ENCODE results near the gene RIF1. TPM values are rescaled to one million over a fixed set of nuclear protein-coding genes. Genes with fewer than 3 reads are reported as not detected.

Gene RIF1
- total and polyA plus RNA-seq, 4 donors = 2.2 to 26.9 (median 12.2) TPM

DNA sequence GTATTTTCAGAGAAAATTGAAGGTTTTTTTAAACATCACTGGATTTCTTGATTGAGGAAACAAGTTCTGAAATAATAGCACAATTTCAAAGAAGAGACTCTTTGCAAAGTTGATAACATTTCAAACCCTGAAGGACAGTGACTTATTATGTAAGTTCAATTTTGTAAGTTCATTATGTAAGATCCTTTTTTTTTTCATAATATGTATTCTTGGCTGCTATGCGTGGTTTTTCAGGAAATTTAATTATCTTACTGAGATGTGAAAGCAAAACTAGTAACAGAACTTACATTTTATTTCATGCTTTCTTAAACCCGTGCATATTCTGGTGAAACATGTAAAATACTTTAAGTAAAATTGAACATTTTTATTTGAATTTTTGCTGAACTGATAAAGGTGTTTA is 65.4 kb downstream of the RIF1 start:
- peaks cover 0 to 19% (median 14%) of the 10 kb centered on the region in 4 donors for H3K36me3 ChIP-seq (ENCODE audit: control insufficient read depth in 4 of 4, insufficient read depth in 3 of 4, low read depth in 1 of 4, low read length in 3 of 4)

More for the DNA sequence above, 65.4 kb downstream of the RIF1 start:
- 63% methylated on average over 2 of the region's 2 CpGs for WGBS
- Histone ChIP-seq H3K9ac (ENCODE audit: low read depth in 1 of 2, low read length in 2 of 2) (no peak overlapping the region), H3K4me3 (ENCODE audit: low read depth in 1 of 3, low read length in 3 of 3) (no peak overlapping the region), H3K27ac (ENCODE audit: low read depth in 1 of 2, low read length in 2 of 2) (no peak overlapping the region), H3K9me3 (ENCODE audit: control insufficient read depth in 4 of 4, low read length in 3 of 4) (no peaks in the 10 kb centered on the region), H3K4me1 (ENCODE audit: control insufficient read depth in 4 of 4, insufficient read depth in 4 of 4, low read length in 3 of 4) (no peaks in the 10 kb centered on the region), H3K27me3 (ENCODE audit: control insufficient read depth in 4 of 4, insufficient read depth in 4 of 4, low read length in 3 of 4) (no peaks in the 10 kb centered on the region)
- no peak for TF ChIP-seq GABPA (IDR thresholded peaks at IDR 0.05 in 1 of 2, conservative IDR thresholded peaks at IDR 0.05 in 1 of 2)
- TF ChIP-seq RXRA (IDR thresholded peaks at IDR 0.05) = no peak
- no peak for TF ChIP-seq YY1 (IDR thresholded peaks at IDR 0.05)
- TF ChIP-seq, protein P1, sequence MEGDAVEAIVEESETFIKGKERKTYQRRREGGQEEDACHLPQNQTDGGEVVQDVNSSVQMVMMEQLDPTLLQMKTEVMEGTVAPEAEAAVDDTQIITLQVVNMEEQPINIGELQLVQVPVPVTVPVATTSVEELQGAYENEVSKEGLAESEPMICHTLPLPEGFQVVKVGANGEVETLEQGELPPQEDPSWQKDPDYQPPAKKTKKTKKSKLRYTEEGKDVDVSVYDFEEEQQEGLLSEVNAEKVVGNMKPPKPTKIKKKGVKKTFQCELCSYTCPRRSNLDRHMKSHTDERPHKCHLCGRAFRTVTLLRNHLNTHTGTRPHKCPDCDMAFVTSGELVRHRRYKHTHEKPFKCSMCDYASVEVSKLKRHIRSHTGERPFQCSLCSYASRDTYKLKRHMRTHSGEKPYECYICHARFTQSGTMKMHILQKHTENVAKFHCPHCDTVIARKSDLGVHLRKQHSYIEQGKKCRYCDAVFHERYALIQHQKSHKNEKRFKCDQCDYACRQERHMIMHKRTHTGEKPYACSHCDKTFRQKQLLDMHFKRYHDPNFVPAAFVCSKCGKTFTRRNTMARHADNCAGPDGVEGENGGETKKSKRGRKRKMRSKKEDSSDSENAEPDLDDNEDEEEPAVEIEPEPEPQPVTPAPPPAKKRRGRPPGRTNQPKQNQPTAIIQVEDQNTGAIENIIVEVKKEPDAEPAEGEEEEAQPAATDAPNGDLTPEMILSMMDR (IDR thresholded peaks at IDR 0.05; ENCODE audit: low read depth, low read length, missing input control) = no peak
- TF ChIP-seq ATF3 (IDR thresholded peaks at IDR 0.05) = no peak
- TF ChIP-seq EGR1 (IDR thresholded peaks at IDR 0.05; ENCODE audit: low read depth in 2 of 2) = no peak
- TF ChIP-seq NR2F2 (IDR thresholded peaks at IDR 0.05) = no peak
- no peak for TF ChIP-seq RAD21 (IDR thresholded peaks at IDR 0.05)
- TF ChIP-seq, protein P2, sequence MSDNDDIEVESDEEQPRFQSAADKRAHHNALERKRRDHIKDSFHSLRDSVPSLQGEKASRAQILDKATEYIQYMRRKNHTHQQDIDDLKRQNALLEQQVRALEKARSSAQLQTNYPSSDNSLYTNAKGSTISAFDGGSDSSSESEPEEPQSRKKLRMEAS (IDR thresholded peaks at IDR 0.05) = no peak
- TF ChIP-seq FOXA1 (IDR thresholded peaks at IDR 0.05) = no peak
- TF ChIP-seq HNF4A (conservative IDR thresholded peaks at IDR 0.05) = no peak
- TF ChIP-seq HNF4G (IDR thresholded peaks at IDR 0.05) = no peak
- TF ChIP-seq SP1 (IDR thresholded peaks at IDR 0.05) = no peak
- no peak for TF ChIP-seq FOXA2 (IDR thresholded peaks at IDR 0.05)
- no peak for TF ChIP-seq REST (IDR thresholded peaks at IDR 0.05)
- TF ChIP-seq, protein P3, sequence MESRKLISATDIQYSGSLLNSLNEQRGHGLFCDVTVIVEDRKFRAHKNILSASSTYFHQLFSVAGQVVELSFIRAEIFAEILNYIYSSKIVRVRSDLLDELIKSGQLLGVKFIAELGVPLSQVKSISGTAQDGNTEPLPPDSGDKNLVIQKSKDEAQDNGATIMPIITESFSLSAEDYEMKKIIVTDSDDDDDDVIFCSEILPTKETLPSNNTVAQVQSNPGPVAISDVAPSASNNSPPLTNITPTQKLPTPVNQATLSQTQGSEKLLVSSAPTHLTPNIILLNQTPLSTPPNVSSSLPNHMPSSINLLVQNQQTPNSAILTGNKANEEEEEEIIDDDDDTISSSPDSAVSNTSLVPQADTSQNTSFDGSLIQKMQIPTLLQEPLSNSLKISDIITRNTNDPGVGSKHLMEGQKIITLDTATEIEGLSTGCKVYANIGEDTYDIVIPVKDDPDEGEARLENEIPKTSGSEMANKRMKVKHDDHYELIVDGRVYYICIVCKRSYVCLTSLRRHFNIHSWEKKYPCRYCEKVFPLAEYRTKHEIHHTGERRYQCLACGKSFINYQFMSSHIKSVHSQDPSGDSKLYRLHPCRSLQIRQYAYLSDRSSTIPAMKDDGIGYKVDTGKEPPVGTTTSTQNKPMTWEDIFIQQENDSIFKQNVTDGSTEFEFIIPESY (IDR thresholded peaks at IDR 0.05) = no peak
- no peak for TF ChIP-seq TAF1 (conservative IDR thresholded peaks at IDR 0.05)
- no peak for TF ChIP-seq JUND (IDR thresholded peaks at IDR 0.05)
- no peak for DNase-seq (ENCODE audit: low spot score)
